H1 (cell line): ENCODE results near the gene IFITM2. TPM values are rescaled to one million over a fixed set of nuclear protein-coding genes. Genes with fewer than 3 reads are reported as not detected.

Experiments used
- CTCF ChIA-PET: fragments of 300-600 bp; sonication (Branson Sonifier 250); formaldehyde crosslinking; loops from one replicate; lab custom pipeline; 2021; ENCODE audit not compliant: partially characterized antibody; lab: Charles Lee
- POLR2A ChIA-PET: fragments of 300-600 bp; sonication (Branson Sonifier 250); formaldehyde crosslinking; loops from one replicate; lab custom pipeline; 2021; ENCODE audit warnings: inconsistent platforms; ENCODE audit not compliant: partially characterized antibody; lab: Charles Lee
- DNase-seq, 2 experiments: peaks; one replicate each; pipeline versions ENCODE4 v3.0.0 to v3.0.0-alpha.2; 2010 to 2022; ENCODE audit warnings: low spot score in 2 of 2, low read depth in 1 of 2, mixed read lengths in 1 of 2
- FAIRE-seq: peaks from 2 replicates; lab custom pipeline; 2011; peaks lifted over from hg19 to GRCh38; lab: Jason Lieb, UNC
- H2AFZ ChIP-seq: 2 replicates; pipeline ENCODE4 v1.8.1; 2012; ENCODE audit warnings: low read length, inconsistent platforms
- H2AK5ac ChIP-seq: 2 replicates; pipeline ENCODE4 v1.6.1; 2013; ENCODE audit warnings: low read depth, low read length
- H2BK120ac ChIP-seq: replicated peaks from 2 replicates; pipeline ENCODE3; 2013; ENCODE audit warnings: low read depth, low read length, inconsistent platforms
- H2BK12ac ChIP-seq: 2 replicates; pipeline ENCODE4 v1.6.1; 2013; ENCODE audit warnings: low read depth, low read length
- H2BK15ac ChIP-seq: 2 replicates; pipeline ENCODE4 v1.6.1; 2013; ENCODE audit warnings: low read length
- H2BK20ac ChIP-seq: 2 replicates; pipeline ENCODE4 v1.6.1; 2013; ENCODE audit warnings: low read length
- H2BK5ac ChIP-seq: 2 replicates; pipeline ENCODE4 v1.6.1; 2013; ENCODE audit warnings: low read depth, low read length
- H3K14ac ChIP-seq: 2 replicates; pipeline ENCODE4 v1.6.1; 2013; ENCODE audit warnings: inconsistent platforms; ENCODE audit not compliant: insufficient read length
- H3K18ac ChIP-seq: 2 replicates; pipeline ENCODE4 v1.6.1; 2013; ENCODE audit warnings: low read length; ENCODE audit errors: extremely low read depth
- H3K23ac ChIP-seq: 2 replicates; pipeline ENCODE4 v1.6.1; 2013; ENCODE audit warnings: inconsistent platforms; ENCODE audit not compliant: insufficient read length
- H3K23me2 ChIP-seq: 2 replicates; pipeline ENCODE4 v1.6.1; 2013; ENCODE audit warnings: low read depth, low read length
- H3K27ac ChIP-seq: 2 replicates; pipeline ENCODE4 v1.6.1; 2011; ENCODE audit warnings: low read depth, low read length, inconsistent platforms
- H3K27me3 ChIP-seq, 4 experiments: replicated peaks in 1 of 4; 1 replicate in 1 of 4; 2 replicates in 3 of 4; pipeline versions ENCODE4 v1.6.1 to v1.8.1; 2011 to 2013; ENCODE audit warnings: low read length in 3 of 4, mild to moderate bottlenecking in 3 of 4, inconsistent platforms in 2 of 4, mixed read lengths in 2 of 4, moderate library complexity in 1 of 4; ENCODE audit not compliant: control insufficient read depth in 3 of 4, insufficient read depth in 3 of 4; ENCODE audit errors: extremely low read depth in 1 of 4
- H3K36me3 ChIP-seq, 4 experiments: 2 replicates each; pipeline versions ENCODE4 v1.6.1 to v1.8.1; 2011 to 2013; ENCODE audit warnings: mild to moderate bottlenecking in 4 of 4, low read length in 3 of 4, moderate library complexity in 2 of 4, control low read depth in 1 of 4, inconsistent platforms in 1 of 4; ENCODE audit not compliant: insufficient read depth in 4 of 4, control insufficient read depth in 2 of 4
- H3K4ac ChIP-seq: replicated peaks from 2 replicates; pipeline ENCODE3; 2013; ENCODE audit warnings: low read length, low read depth, mixed read lengths, inconsistent platforms; ENCODE audit not compliant: insufficient read length
- H3K4me1 ChIP-seq, 4 experiments: replicated peaks in 1 of 4; 1 replicate in 1 of 4; 2 replicates in 3 of 4; pipeline versions ENCODE4 v1.6.1 to v1.8.1; 2011 to 2013; ENCODE audit warnings: low read length in 3 of 4, inconsistent platforms in 2 of 4, mixed read lengths in 1 of 4; ENCODE audit not compliant: insufficient read depth in 4 of 4, control insufficient read depth in 3 of 4
- H3K4me2 ChIP-seq, 2 experiments: 2 replicates each; pipeline versions ENCODE4 v1.6.1 to v1.8.1; 2011 to 2013; ENCODE audit warnings: low read depth in 2 of 2, low read length in 2 of 2, control low read depth in 1 of 2, inconsistent platforms in 1 of 2, mild to moderate bottlenecking in 1 of 2; ENCODE audit not compliant: insufficient read depth in 1 of 2
- H3K4me3 ChIP-seq, 4 experiments: fragments of 200-600, 300-600 bp in 1 of 4; sonication (generic), shearing (Covaris generic), sonication (Bioruptor Twin) in 1 of 4; 2 replicates each; pipeline versions ENCODE4 v1.5.1 to v1.8.1; 2011 to 2016; ENCODE audit warnings: low read length in 4 of 4, low read depth in 3 of 4, control low read depth in 2 of 4, inconsistent platforms in 2 of 4, mild to moderate bottlenecking in 2 of 4, mixed read lengths in 1 of 4, moderate library complexity in 1 of 4; ENCODE audit not compliant: insufficient read depth in 2 of 4; ENCODE audit errors: extremely low read depth in 1 of 4
- H3K56ac ChIP-seq: replicated peaks from 2 replicates; pipeline ENCODE3; 2013; ENCODE audit warnings: low read depth, mild to moderate bottlenecking, mixed read lengths, low read length, inconsistent platforms; ENCODE audit not compliant: insufficient read length
- H3K79me1 ChIP-seq: 2 replicates; pipeline ENCODE4 v1.6.1; 2013; ENCODE audit warnings: low read depth, low read length, control low read depth
- H3K79me2 ChIP-seq, 2 experiments: 2 replicates each; pipeline versions ENCODE4 v1.6.1 to v1.8.1; 2012 to 2013; ENCODE audit warnings: low read length in 2 of 2, mild to moderate bottlenecking in 2 of 2, inconsistent platforms in 1 of 2; ENCODE audit not compliant: insufficient read depth in 2 of 2, control insufficient read depth in 1 of 2
- H3K9ac ChIP-seq, 4 experiments: replicated peaks in 1 of 4; 1 replicate in 1 of 4; 2 replicates in 3 of 4; pipeline versions ENCODE4 v1.6.1 to v1.8.1; 2011 to 2013; ENCODE audit warnings: low read depth in 3 of 4, low read length in 3 of 4, control low read depth in 2 of 4, mild to moderate bottlenecking in 2 of 4, moderate library complexity in 2 of 4, inconsistent platforms in 1 of 4; ENCODE audit errors: extremely low read depth in 1 of 4
- H3K9me3 ChIP-seq, 2 experiments: 2 replicates each; pipeline versions ENCODE4 v1.6.1 to v1.8.1; 2012 to 2013; ENCODE audit warnings: mild to moderate bottlenecking in 2 of 2, moderate library complexity in 2 of 2, control low read depth in 1 of 2, inconsistent platforms in 1 of 2, low read depth in 1 of 2, low read length in 1 of 2, mixed read lengths in 1 of 2; ENCODE audit not compliant: insufficient read depth in 2 of 2
- H4K20me1 ChIP-seq, 2 experiments: replicated peaks in 1 of 2; 2 replicates each; pipeline versions ENCODE3 to v1.8.1; 2011 to 2013; ENCODE audit warnings: inconsistent platforms in 2 of 2, low read length in 2 of 2, mild to moderate bottlenecking in 1 of 2; ENCODE audit not compliant: insufficient read depth in 2 of 2, control insufficient read depth in 1 of 2
- H4K5ac ChIP-seq: 2 replicates; pipeline ENCODE4 v1.6.1; 2013; ENCODE audit warnings: low read length, low read depth, mixed read lengths, inconsistent platforms; ENCODE audit not compliant: insufficient read length
- H4K8ac ChIP-seq: 2 replicates; pipeline ENCODE4 v1.8.0; 2013; ENCODE audit warnings: mild to moderate bottlenecking, moderate library complexity, low read length, inconsistent platforms; ENCODE audit not compliant: insufficient read depth; ENCODE audit errors: extremely low read depth
- H4K91ac ChIP-seq: replicated peaks from 2 replicates; pipeline ENCODE3; 2013; ENCODE audit warnings: low read length, mixed read lengths, inconsistent platforms; ENCODE audit not compliant: insufficient read length
- CTCF ChIP-seq, 3 experiments: IDR thresholded peaks; 1 replicate in 2 of 3; 2 replicates in 1 of 3; pipeline versions ENCODE4 v1.5.1 to v1.6.1; 2011; ENCODE audit warnings: low read length in 3 of 3, mild to moderate bottlenecking in 3 of 3, inconsistent platforms in 2 of 3, low read depth in 1 of 3, moderate library complexity in 1 of 3; ENCODE audit not compliant: insufficient read depth in 1 of 3; ENCODE audit errors: control extremely low read depth in 1 of 3
- GABPA ChIP-seq: IDR thresholded peaks from 2 replicates; pipeline ENCODE4 v1.6.1; 2011; ENCODE audit warnings: mild to moderate bottlenecking, low read length, moderate library complexity, borderline replicate concordance; ENCODE audit not compliant: insufficient read depth
- JUND ChIP-seq: IDR thresholded peaks from 2 replicates; pipeline ENCODE4 v1.6.1; 2011; ENCODE audit warnings: mild to moderate bottlenecking, improper control_type of control experiment, low read length
- NRF1 ChIP-seq: IDR thresholded peaks from 2 replicates; pipeline ENCODE4 v1.6.1; 2011; ENCODE audit warnings: mild to moderate bottlenecking, low read depth, low read length, improper control_type of control experiment
- POLR2A ChIP-seq, 2 experiments: IDR thresholded peaks; 1 replicate in 1 of 2; 2 replicates in 1 of 2; pipeline ENCODE4 v1.6.1; 2011; ENCODE audit warnings: low read depth in 2 of 2, low read length in 2 of 2, mild to moderate bottlenecking in 2 of 2; ENCODE audit errors: control extremely low read depth in 1 of 2
- POU5F1 ChIP-seq: IDR thresholded peaks from 2 replicates; pipeline ENCODE4 v1.6.1; 2011; ENCODE audit warnings: low read depth, mild to moderate bottlenecking, low read length, moderate library complexity
- SP2 ChIP-seq: IDR thresholded peaks from 2 replicates; pipeline ENCODE4 v1.6.1; 2012; ENCODE audit warnings: mild to moderate bottlenecking, low read length, inconsistent platforms
- TAF7 ChIP-seq: optimal IDR thresholded peaks from 2 replicates; pipeline ENCODE3; 2011; ENCODE audit warnings: low read depth, mild to moderate bottlenecking, inconsistent platforms, low read length, moderate library complexity, borderline replicate concordance
- WGBS, 2 experiments: shearing (Covaris generic) in 1 of 2; methylation state at CpG; one replicate each; pipeline versions ENCODE4 v1.1.6 to v1.1.7; 2013 to 2015; ENCODE audit warnings: low lambda C conversion rate in 2 of 2, mixed read lengths in 2 of 2, inconsistent platforms in 1 of 2, low coverage in 1 of 2, missing lambda C conversion rate in 1 of 2; ENCODE audit not compliant: insufficient replicate concordance in 2 of 2, insufficient coverage in 1 of 2, insufficient read length in 1 of 2; ENCODE audit errors: extremely low coverage in 1 of 2, missing lambda C conversion rate in 1 of 2; 5-methylcytosine and 5-hydroxymethylcytosine counted together
- polyA plus RNA-seq, 7 experiments: library from polyadenylated mRNA; depleted of rRNA in 3 of 7; stranded (reverse) in 5 of 7; unstranded in 2 of 7; fragments of >200 nt in 5 of 7; fragments of 200-250 nt in 2 of 7; gene quantifications; 1 replicate in 5 of 7; 2 replicates in 1 of 7; 4 replicates in 1 of 7; pipeline versions ENCODE4 v1.2.1 to v1.2.3, GENCODE V29; 2011 to 2013; ENCODE audit warnings: missing spikeins in 2 of 7, mixed read lengths in 2 of 7
- total RNA-seq: library from RNA; stranded (reverse); fragmentation: NEBNext Ultra II Directional; extraction: Animal tissue kit (Norgen Biotek cat#: 25700); gene quantifications from 2 replicates; pipeline ENCODE4 v1.2.1, GENCODE V29; 2021

IFITM2 gene
- total and polyA plus RNA-seq, 2 of the 8 experiments (the other 6 are each of a cell fraction or from before 2014, with no cell fraction given) = 399 to 764 TPM

GRCh38 chr11:279040-279965 is 28.3 kb upstream of the IFITM2 start:
- peaks cover 0 to 4% (median under 1%) of the 10 kb centered on the region in 4 experiments; a peak in 5 of 7 replicates for H3K4me1 ChIP-seq
- no peak overlapping the region for H3K9ac ChIP-seq
- no peak overlapping the region for H4K91ac ChIP-seq
- no peaks in the 10 kb centered on the region for H3K23me2 ChIP-seq
- H3K36me3 ChIP-seq = no peaks in the 10 kb centered on the region
- no peaks in the 10 kb centered on the region for H3K9me3 ChIP-seq
- H2AK5ac ChIP-seq = no peak overlapping the region
- H3K27me3 ChIP-seq = peaks cover 0 to 3% (median 1%) of the 10 kb centered on the region in 4 experiments; a peak in 2 of 7 replicates
- H2BK120ac ChIP-seq = no peak overlapping the region
- no peak overlapping the region for H2BK20ac ChIP-seq
- DNase-seq = no peak
- H2BK15ac ChIP-seq = no peak overlapping the region
- FAIRE-seq = no peak
- CTCF ChIA-PET = interaction anchor here (0.6 to 8.6 kb wide), 6 partner anchors 8 to 84 kb away, joined by 3 to 88 read pairs (median 3); no protein-coding TSS in a partner anchor
- peak overlapping the region in 1 of 2 experiments; percentile 19; a peak in 1 of 4 replicates for H3K4me2 ChIP-seq
- no peak overlapping the region for H3K14ac ChIP-seq
- no peak overlapping the region for H2AFZ ChIP-seq
- H4K8ac ChIP-seq = peak overlapping the region; percentile 92
- H3K79me1 ChIP-seq = no peaks in the 10 kb centered on the region
- H4K5ac ChIP-seq = no peak overlapping the region
- no peak overlapping the region for H2BK12ac ChIP-seq
- H3K18ac ChIP-seq = no peak overlapping the region
- H3K4ac ChIP-seq = no peak overlapping the region
- H3K23ac ChIP-seq = no peak overlapping the region
- POLR2A ChIA-PET = interaction anchor here (0.6 to 1.9 kb wide), 9 partner anchors 8 to 89 kb away, joined by 3 to 6 read pairs (median 4); partner anchors contain the start of genes BET1L, IFITM5, PGGHG and RIC8A
- H2BK5ac ChIP-seq = no peak overlapping the region
- H3K27ac ChIP-seq = no peak overlapping the region
- no peaks in the 10 kb centered on the region for H3K79me2 ChIP-seq
- WGBS, 2 experiments = 91% methylated on average over 34 of the region's 97 CpGs; no CpG with 5 or more reads in 1 of the 2 experiments
- no peaks in the 10 kb centered on the region for H4K20me1 ChIP-seq
- no peak overlapping the region for H3K56ac ChIP-seq
- no peak overlapping the region for H3K4me3 ChIP-seq
- TF ChIP-seq GABPA = no peak
- TF ChIP-seq POU5F1 = no peak
- no peak for TF ChIP-seq NRF1
- no peak for TF ChIP-seq TAF7
- no peak for TF ChIP-seq JUND
- TF ChIP-seq SP2 = no peak
- TF ChIP-seq CTCF (IDR thresholded peaks at IDR 0.05; ENCODE audit: control extremely low read depth in 1 of 3, insufficient read depth in 1 of 3, low read depth in 1 of 3, low read length in 3 of 3) = no peak
- TF ChIP-seq POLR2A (IDR thresholded peaks at IDR 0.05; ENCODE audit: control extremely low read depth in 1 of 2, low read depth in 2 of 2, low read length in 2 of 2) = no peak
